GM11168 (cell line): ENCODE data around the gene CARHSP1.
"Not testable (repeated sequence)": the region's sequence is repeated elsewhere in the genome, so short reads cannot be mapped to it uniquely, and the experiment has no call there.

Experiments
- in situ Hi-C: fragments of 300-500 bp; cut with MboI; formaldehyde crosslinking; loops from one replicate; pipeline ENCODE4 v1.12.0; 2022; ENCODE audit warnings: low sequenced_read_pairs; ENCODE audit not compliant: unreplicated experiment

Gene CARHSP1

DNA sequence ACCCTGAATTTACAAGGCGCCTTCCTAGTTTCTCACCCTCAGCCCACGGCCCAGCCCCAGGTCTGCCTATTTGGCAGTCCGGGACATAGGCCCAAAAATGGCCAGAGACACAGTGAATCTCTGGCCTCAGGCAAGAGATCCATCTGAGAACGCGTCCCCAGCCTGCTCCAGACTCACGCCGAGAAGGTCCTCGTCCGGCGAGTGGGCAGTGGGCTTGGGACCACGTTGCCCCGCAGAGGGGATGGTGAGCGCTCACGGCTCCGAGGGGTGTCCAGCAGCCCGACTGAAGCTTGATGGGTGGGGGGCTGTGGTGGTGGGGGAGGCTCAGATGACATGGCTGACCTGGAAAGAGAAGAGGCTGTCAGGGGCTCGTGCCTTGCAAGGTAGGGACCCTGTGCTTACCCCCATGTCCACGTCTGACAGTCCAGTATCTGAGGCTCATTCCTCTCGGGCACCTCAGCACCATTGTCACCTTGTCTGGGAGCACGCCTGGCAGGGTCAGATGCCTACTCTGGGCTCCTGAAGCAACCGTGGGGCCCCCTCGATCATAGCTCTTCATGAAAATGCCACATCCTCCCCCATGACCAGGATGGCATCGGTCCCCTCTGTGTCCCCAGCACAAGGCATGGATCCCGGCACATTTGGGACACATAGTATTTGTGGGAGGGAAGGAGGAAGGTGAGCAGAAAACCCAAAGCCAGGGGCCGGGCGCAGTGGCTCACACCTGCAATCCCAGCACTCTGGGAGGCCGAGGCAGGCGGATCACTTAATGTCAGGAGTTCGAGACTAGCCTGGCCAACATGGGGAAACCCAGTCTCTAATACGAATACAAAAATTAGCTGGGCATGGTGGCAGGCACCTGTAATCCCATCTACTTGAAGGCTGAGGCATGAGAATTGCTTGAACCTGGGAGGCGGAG, 9.6 kb downstream of the CARHSP1 start:
- in situ Hi-C loops = no loop called here

DNA sequence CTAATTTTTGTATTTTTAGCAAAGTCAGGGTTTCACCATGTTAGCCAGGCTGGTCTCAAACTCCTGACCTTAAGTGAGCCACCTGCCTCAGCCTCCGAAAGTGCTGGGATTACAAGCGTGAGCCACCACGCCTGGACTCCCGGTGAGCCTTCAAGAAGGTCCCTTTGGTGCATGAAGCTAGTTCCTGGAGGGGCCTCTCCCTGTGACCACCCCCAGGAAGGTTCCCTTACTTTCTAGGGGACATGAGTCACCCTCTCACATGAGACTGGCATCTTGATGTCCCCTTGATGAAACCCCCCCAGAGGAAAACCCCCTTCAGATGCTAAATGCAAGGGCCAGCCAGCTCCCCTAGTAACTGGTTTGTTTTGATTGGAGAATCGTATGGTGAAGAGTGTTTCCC, 12.8 kb downstream of the CARHSP1 start:
- in situ Hi-C loops = no loop called here

DNA sequence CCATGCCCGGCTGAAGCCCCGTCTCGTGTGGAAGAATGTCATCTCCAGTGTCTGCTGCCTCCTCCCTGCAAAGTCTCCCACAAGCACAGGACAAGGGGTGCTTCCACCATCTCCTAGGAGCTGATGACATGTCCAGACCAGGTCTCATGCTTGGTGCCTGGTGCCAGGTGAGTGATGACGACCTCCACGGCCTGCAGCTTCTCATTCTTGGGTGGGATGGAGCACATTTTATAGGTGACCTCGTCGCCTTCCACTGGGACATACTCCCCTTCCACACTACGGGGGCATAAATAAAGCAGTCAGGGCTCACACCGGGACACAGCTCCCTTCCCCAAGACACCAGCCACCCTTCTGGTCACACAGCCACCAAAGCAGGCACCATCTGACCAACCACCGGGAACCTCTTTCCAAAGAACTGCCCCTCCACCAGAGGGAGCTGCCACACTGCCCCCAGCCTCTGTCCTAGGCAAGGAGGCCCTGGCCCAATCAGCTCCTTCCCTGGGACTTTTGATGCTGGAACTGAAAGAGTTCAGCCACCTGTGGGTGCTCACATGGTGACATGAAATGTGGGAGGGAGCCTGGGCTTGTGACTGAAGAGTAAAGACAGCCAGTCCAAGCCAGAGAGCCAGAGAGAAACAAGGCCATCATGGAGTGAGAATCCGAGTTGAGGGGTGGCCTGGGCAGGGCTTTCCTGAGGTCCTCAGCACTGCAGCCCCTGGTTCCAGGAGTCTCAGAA, 13.6 kb downstream of the CARHSP1 start:
- in situ Hi-C loops = no loop called here

DNA sequence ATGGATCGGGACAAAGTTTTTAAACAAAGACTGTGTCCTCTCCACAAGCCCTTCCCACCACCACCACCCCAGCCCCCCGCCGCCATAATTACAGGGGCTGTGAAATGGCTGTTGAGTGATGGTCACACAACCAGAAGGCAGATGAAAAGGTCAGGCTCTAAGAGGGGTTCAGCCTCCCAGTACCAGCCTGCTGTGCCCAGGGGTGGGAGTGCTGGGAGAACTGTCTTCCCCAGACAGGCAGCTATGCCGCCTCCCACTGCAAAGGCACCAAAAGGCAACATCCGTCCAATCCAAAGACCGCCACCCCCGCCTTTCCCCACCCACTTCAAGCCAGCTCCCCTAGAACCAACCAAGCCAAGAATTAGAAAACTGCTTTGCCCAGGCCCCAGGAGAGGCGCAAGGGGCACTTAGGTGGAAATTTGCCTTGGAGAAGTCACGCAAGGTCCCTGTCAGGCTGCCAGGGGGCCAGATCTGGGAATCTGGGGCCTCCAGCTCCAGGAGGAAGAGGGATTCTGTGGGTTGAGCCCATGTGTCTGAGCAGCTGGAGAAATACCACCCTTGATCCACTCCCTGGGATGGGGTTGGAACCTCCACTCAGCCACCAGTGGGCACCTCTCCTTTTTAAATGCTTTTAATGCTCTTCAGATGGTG, 14.4 kb downstream of the CARHSP1 start:
- in situ Hi-C loops = no loop called here

DNA sequence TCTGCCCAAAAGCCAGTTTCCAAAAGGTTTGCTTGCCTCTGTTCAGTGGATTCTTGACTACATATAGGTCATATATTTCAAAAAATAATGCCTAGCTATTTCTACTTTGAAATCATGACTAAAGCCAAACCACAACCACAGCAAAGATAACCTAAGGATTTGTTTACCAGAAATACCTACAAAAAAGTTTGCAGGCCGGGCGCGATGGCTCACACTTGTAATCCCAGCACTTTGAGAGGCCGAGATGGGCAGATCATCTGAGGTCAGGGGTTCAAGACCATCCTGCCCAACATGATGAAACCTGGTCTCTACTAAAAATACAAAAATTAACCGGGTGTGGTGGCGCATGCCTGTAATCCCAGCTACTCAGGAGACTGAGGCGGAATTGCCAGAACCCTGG, 15.2 kb downstream of the CARHSP1 start:
- in situ Hi-C loops = no loop called here

DNA sequence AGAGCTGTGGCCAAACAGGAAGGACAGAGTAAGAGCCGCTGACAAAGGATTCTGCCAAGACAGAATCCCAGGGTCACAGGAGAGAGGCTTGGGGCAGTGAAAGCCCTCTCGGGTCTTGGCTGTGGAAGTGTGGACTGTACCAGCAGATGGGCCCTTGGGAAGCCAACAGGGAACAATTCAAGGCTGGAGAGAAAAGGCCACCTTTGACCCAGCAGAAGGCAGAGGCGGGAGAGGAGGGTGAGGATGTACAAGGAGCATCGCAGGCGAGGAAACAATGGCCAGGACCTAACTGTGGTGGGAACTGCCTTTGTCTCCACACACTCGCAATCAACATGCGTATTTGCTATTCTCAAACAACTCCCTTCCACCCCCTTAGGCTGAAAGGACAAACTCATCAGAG, 15.7 kb downstream of the CARHSP1 start:
- in situ Hi-C loops = no loop called here

DNA sequence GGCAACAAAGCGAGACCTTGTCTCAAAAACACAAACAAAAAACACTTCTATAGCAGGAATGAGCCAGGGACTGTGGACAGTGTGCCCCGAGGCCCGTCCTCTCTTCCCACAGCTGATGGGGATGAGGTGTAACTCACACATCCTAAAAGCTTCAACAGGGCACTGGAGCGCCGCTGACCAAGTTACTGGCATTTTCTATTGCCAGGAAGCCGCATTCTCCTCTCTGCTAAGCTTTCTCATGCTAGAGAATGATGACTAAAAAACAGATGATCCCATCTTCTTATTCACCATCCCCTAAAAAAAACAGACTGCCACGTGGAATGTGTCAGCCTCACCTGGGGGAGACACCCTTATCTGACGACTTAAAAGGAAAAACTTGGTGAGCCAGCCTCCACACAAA, 16.3 kb downstream of the CARHSP1 start:
- in situ Hi-C loops = no loop called here

DNA sequence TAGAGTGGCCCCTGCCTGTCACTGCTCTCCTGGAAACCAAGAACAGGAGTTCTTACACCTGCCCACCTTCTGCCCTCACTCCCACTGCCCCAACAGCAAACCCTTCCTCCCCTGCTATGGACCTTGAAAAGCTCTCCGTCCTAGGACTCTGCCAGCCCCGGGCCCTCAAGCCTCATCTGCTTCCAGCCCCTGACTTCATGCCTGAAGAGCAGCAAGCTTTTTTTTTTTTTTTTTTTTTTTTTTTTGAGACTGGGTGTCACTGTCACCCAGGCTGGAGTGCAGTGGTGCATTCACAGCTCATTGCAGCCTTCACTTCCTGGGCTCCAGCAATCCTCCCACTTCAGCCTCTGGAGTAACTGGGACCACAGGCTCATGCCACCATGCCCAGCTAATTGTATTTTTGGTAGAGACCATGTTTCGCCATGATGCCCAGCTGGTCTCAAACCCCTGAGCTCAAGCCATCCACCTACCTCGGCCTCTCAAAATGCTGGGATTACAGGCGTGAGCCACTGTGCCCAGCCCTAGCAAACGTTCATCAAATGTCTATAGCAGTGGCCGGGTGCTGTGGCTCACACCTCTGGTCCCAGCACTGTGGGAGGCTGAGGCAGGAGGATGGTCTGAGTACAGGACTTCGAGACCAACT, 16.9 kb downstream of the CARHSP1 start:
- in situ Hi-C loops = no loop called here

DNA sequence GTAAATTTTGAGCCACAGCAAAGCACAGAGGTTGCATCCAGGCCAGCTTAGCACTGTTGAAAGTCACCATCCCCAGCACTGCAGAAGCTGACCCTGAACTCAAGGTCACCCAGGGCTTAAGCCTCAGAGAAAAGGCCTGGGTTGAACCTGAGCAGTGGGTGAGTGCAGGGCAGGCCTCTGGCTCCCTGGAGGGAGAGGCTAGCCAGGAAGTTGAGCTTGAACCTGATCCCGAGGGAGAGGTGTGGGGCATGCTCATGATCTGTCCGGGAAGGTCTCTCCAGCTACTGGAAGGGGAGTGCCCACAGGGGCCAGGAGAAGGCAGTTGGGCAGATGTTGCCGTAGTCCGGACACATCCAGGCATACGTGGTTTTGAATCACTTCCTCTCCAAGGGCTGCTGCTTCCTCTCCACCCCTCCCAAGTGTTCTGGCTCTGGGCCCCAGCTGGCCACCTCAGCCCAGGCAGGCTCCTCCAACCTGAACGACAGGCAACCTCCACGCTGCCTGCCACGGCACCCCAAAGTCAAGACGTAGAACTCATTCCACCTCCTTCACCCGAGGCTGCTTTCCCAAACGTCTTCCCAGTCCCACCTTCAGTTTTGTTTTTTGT, 18.4 kb downstream of the CARHSP1 start:
- in situ Hi-C loops = no loop called here

DNA sequence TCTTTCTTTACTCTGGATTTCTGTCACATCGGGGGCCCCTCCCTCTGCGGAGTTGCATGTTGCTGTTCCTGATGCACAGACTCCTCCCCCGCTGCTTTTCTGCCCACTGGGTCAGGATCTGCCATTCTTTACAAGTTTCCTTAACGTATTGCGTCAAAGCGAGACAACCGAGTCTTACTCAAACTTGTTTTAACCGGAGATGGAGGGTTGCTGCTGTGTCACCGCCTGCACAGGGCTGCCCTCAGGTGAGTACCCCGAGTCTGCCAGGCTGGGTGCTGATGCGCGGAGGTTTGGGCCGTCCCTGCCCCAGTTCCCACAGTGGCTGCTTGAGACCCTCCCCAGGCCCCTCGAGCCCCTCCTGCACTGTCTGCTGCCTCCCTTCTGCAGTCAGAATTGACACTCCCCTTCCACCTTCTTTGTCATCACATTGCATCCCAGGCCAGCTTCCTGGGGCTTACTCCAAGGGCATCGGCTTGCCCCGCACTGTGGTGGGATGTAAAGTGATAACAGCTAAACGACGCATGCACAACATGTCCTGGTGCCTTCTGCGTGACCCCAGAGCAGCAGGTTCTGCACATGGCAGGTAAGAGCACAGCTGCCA, 19.3 kb downstream of the CARHSP1 start:
- in situ Hi-C loops = no loop called here

DNA sequence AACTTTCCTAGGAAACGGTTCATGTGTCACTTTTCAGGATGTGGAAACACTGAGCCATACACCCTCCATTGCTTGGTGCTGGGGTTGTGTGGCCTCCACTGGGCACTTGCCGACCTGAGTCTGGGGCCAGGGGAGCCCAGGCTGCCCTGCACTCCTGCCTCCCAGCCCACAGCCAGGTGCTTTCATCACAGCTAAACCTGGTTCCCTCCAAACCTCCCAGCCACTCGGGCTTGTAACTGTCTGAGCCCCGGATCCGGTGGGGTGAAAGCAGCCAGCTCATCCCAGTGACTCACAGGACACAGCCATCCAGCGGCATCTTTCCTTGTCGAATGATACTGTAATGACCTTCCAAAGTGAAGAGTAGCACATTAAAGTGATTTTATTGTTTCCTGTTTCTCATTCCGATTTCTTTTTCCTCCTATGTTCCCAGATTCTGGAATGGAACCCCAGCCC, 19.8 kb downstream of the CARHSP1 start:
- in situ Hi-C loops = no loop called here

DNA sequence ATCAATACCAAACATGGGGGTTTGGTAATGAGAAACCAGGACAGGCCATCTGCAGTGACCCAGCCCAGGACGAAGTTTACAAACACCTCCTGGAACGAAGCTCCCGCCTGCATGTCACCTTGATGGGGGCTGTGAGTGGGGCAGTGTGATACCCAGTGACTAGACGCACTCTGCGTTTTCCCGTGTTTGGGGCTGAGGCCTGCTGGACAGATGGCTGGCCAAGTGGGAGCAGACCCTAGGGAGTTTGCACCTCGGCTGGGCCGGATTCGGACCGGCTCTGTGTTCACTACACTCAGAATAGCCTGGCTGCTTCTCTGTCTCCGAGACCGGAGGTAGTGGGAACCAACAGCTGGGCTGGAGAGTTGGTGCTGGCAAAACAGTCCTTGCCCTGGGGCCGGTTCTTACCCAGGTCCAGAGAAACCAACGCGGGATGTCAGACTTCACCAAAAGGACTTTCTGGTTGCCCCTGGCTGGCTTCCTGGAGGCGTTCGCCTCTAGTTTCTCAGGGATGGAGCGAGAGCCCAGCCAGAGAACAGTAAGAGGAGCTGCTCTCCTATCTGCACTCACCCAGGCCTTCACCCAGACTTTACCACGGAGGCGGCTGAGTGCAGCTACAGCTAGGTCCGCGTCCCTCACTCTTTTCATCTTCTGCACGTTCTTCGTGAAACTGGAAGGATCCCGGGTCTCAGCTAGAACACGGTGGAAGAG, 20.4 kb downstream of the CARHSP1 start:
- in situ Hi-C loops = no loop called here

DNA sequence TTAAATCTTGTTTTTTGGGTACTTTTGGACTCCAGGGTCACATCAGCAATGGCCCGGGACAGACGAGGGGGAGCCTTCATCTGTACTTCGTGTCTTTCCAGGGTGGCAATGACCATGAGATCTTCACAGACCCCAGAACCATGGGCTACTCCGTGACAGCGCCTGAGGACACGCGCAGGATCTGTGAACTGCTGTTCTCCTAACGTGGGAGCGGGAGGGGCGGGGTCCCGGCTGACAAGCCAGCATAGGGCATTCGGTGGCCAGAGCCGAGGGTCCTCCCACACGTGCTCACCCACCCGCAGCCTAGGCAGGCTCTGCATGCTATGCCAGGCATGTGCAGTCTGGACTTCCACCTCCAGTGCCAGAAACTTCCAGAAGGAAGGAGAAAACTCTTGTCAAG, 21.2 kb downstream of the CARHSP1 start:
- in situ Hi-C loops = no loop called here

DNA sequence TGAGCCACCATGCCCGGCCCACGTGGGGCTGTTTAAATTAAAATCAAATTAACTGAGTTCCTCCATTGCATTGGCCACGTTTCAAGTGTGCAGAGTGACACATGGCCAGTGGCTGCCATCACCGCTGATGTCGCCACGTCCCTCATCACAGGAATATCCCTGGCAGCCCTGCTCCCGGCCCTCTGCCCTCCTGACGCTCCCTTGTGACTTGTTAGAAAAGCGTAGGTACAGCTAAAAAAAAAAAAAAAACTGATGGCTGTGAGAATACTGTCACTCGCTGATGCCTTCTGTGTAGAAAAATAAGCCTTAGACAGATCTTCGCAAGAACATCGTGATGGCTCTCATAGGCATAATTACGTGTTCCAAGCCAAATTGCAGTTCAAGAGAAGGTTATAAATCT, 21.7 kb downstream of the CARHSP1 start:
- in situ Hi-C loops = no loop called here

DNA sequence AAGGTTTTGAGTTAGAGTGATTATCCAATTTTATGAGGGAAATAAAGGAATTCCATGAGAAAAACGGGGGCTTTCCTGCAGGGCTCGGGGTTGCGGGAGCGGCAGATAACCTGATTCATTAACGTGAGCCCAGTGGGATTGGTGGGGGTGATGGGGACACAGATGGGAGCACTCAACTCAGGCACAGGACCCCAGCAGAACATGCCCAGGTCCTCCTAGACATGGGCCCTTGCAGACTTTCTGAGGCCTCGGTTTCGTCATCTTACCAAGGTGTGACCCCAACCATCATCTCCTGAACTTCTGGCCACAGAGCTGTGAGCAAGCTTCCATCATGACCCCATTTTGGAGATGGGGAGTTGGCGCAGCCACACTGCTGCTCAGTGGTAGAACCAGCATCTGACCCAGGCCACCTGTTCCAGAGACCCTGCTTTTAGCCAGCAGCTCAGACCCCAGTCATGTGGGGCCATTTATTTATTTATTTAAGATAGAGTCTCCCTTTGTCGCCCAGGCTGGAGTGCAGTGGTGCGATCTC, 22.3 kb downstream of the CARHSP1 start:
- in situ Hi-C loops = no loop called here

DNA sequence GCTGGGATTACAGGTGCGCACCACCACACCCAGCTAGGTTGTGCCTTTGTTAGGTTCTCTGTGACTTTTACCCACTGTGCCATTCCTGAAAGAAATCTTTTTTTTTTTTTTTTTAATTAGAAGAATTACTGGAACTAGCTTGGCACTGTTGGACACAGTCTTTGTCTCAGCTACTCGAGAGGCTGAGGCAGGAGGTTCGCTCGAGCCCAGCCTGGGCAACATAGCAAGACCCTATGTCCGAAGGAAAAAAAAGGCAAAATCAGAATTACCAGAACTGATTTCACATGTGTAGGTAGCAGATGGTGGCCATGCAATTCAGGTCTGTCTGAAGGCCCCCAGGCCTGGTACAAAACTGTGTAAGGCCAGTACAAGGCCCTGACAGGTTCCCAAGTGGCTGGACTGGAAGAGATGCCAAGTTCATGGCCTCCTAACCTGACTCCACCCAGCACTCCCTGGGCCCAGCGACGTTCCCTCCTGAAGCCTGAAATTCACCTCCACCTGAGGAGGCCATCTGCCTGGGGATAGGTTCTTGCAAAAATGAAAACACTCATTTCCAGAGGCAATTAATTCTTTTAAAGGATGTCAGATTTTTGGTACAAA, 23.0 kb downstream of the CARHSP1 start:
- in situ Hi-C loops = no loop called here

DNA sequence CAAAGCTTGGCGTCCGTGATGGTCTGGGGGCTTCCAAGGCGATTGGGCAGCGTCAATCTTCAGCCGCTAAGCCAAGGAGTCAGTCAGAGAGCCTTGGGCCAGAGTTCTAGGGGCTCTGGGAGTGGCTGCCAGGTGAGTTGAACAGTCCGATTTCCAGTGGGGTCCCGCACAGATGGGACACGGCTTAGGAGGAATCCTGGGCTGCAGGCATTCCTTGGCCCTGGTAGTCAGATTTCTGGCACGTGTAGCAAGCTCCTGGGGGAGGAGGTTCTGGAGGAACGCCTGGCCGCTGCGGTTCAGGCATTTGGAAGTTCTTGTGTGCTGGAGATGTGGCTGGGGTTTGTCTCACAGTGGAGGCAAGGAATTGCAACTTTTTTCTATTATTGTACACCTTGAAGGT, 25.5 kb downstream of the CARHSP1 start:
- in situ Hi-C loops = not testable (repeated sequence)

DNA sequence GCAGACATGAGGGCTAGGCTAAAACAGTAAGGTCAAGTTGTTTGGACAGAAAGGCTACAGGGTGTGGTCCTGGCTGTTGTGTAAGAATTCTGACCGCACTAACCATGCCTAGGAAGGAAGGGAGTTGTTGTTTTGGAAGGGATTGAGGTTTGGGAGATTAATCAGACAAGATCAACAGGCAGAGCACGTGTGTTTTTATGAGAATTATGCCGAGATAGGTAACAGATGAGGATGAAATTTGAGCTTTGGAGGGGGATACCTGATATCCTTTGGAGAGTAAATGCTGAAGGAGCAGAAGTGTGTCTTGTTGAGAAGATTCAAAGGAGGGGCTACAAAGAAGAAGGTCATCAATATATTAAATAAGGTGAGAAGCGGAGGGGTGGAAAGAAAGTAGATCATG, 26.8 kb downstream of the CARHSP1 start:
- in situ Hi-C loops = not testable (repeated sequence)
